Epithelial cell of alveolus of lung (primary cell): Measurements from ENCODE around the gene EGLN1. TPM values are rescaled to one million over a fixed set of nuclear protein-coding genes. Genes with fewer than 3 reads are reported as not detected.

Source experiments
- total RNA-seq: library from RNA; depleted of rRNA; stranded (reverse); fragments of >200 nt; gene quantifications from 2 replicates; pipeline ENCODE4 v1.2.1, GENCODE V29; 2015

EGLN1 gene
- 29.5 and 39.5 TPM in 2 replicates for total RNA-seq

GRCh38 chr1:231421971-231422797, at the start of gene EGLN1:
Gene EGLN1 (minus strand): TSS chr1:231422287. CDS start chr1:231421888, 399 bp downstream.

DNA sequence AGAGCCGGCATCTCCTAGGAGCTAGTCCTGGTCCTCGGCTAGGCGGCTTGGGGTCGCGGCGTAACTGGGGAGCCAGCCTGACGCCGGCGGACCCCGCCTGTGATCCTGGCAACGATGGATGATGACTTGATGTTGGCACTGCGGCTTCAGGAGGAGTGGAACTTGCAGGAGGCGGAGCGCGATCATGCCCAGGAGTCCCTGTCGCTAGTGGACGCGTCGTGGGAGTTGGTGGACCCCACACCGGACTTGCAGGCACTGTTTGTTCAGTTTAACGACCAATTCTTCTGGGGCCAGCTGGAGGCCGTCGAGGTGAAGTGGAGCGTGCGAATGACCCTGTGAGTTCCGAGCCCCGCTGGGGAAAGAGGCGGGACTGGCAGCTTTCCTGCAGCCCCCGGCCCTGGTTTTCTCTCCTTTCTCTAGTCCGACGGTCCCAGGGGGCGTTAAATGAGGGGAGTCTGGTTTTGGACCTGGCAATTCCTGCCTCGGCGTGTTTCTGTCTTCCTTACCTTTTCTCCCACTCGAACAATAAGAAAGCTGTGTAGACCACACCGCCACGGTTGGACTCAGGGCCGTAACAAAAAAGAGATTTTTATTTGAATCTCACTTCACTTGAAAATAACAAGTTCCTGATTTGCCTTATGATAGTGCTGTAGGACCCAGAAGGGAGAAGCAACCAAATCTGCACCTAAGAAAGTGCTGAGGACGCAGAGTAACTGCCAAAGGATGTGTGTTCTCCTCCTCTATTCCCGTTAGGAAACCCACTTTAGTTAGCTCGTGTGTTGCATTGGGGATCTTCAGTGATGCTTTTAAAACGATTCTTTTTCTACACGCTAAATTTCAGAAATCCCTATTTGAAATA, 83.6 kb downstream of the EGLN1 start, which contains the start of gene SPRTN:
SPRTN (plus strand) TSS at position 24 of the 859 bp plus-strand sequence; CDS start at position 115, 91 bp downstream.

DNA sequence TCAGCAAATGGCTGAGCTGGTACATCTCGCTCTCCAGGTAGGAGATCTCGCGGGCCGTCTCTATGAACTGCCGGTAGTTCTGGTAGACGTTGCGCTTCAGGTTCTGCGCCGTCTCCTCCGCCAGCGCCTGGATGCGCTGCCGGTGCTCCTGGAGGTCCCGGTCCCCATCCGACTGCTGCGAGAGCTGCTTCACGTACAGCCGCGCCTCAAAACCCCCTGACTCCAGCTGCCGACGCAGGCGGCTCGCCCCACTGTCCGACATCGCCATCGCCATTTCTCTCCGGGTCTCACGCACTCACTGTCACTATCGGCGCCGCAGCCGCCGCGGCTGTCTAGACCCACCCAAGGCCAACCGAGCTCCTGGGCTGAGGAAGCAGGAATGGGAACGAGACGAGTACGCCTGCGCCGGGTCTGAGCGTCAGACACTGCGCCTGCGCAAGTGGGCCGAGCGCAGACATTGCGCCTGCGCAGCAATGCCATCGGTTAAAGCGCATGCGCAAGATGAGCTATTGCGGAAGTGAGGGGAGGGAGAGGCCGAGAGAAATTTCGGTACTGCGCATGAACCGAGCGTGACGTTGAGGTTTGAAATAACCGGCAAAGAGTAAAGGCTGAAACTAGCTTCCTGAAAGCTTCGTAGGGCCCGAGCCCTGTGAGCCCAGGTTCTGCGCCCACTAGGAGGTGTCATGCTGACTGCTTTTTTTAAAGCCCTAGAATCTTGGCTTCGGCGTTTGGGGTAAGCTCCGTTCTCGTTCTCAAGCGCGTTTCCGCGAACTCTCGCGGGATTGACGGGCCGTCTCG, 84.4 kb downstream of the EGLN1 start, which contains the start of gene EXOC8:
EXOC8 (minus strand) TSS at position 381 of the 798 bp plus-strand sequence; CDS start at position 274, 107 bp downstream.

Other genes starting within 250 kb of the EGLN1 start
- gene GNPAT, start 181.1 kb downstream of the EGLN1 start, total RNA-seq: 34.7 and 41.9 TPM in 2 replicates
- 8.1 and 12.6 TPM in 2 replicates for gene EXOC8, start 84.4 kb downstream of the EGLN1 start, total RNA-seq
- gene SPRTN, start 84.0 kb downstream of the EGLN1 start, total RNA-seq: 9.4 and 12.8 TPM in 2 replicates
- gene TSNAX, start 106.4 kb upstream of the EGLN1 start, total RNA-seq: 22.6 and 27.4 TPM in 2 replicates
- 3.1 and 5.4 TPM in 2 replicates for gene DISC1, start 204.5 kb upstream of the EGLN1 start, total RNA-seq